ENCODE measurements around the gene GPR78.

GPR78 gene

DNA sequence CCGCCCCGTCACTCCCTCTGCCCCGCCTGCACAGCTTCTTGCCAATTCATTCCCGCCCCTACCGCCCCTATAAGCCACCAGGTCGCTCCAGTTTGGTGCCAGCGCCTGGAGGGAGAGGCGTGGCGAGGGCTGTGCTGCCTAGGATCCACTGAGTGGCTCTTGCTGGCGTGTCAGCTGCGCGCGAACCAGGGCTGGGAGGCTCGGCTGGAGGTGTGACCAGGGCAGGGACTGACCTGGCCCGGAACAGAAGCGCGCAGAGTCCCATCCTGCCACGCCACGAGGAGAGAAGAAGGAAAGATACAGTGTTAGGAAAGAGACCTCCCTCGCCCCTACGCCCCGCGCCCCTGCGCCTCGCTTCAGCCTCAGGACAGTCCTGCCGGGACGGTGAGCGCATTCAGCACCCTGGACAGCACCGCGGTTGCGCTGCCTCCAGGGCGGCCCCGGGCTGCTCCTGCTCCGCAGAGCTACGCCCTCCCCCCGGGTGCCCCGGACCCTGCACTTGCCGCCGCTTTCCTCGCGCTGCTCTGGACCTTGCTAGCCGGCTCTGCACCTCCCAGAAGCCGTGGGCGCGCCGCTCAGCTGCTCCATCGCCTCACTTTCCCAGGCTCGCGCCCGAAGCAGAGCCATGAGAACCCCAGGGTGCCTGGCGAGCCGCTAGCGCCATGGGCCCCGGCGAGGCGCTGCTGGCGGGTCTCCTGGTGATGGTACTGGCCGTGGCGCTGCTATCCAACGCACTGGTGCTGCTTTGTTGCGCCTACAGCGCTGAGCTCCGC, at the start of gene GPR78:
Gene GPR78, plus strand, starts transcription at position 72 of the 773 bp plus-strand sequence. Its CDS starts 591 bp downstream, at position 663.
- peak in 1 of 2 donors; percentile 26 for DNase-seq (ENCODE audit: low read depth in 2 of 2)

DNA sequence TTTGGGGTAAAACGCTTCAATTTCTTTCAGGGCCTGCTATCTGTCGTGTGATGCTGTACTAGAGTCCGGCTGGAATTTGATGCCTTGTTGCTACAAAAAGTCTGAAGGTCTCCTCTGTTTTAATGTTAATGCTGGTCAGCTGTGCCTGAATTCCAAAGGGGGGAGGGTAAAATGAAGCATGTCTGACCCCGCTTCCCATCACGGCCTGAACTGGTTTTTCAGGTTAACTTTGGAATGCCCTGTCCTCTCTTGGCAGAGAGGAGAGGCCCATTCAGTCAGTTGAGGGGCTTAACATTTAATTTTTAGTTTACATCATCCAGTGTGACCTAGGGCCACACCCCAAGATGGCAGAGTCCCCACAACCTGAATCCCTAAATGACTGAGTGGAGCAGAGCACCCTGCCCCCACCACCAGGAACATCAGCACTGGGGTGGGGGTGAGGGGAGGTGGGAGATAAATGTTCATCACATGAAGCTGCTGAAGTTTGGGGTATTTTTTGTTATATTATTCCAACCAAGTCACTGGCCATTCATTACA, 47.9 kb upstream of the GPR78 start:
- DNase-seq (ENCODE audit: low read depth in 2 of 2), result no peak

GRCh38 chr4:8533274-8533865, 46.8 kb upstream of the GPR78 start:
- no peak for DNase-seq (ENCODE audit: low read depth in 2 of 2)

- DNase-seq (ENCODE audit: low read depth in 2 of 2), result no peak
These were observed 46.1 kb upstream of the GPR78 start for GRCh38 chr4:8534129-8534528.

DNA sequence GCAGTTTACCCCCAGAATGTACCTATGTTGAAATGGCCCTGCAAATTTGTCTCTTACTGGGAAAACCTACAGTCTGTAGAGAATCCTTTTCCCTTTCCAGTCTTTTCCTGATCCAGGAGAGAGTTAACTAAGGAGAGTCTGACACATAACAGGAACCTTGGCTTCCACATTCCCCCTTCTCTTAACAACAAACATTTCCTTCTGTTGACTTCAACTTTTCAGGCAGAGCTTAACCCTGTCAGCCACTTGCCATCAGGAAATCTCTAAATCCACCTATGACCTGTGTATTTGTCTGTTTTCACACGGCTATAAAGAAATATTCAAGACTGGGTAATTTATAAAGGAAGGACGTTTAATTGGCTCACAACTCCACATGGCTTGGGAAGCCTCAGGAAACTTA, 45.6 kb upstream of the GPR78 start:
- no peak for DNase-seq (ENCODE audit: low read depth in 2 of 2)

DNA sequence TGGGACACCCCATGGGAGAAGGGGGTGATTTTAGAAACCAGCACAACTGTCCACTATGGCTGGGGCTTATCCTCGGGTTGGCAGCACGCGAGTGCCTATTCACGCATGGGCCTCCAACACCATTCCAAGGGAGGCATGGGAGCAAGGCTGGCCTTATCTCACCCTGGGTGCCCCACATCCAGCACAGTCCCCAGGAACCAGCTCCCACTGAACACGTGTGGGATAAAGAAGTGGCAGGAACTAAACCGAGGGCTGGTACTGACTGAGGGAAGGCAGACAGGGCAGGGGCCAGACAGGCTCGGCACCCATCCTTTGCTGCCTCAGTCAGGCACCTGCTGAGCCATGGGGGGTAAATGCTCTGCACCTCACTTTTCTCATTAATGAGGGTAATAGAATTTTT, 43.7 kb upstream of the GPR78 start:
- DNase-seq (ENCODE audit: low read depth in 2 of 2), result no peak

DNA sequence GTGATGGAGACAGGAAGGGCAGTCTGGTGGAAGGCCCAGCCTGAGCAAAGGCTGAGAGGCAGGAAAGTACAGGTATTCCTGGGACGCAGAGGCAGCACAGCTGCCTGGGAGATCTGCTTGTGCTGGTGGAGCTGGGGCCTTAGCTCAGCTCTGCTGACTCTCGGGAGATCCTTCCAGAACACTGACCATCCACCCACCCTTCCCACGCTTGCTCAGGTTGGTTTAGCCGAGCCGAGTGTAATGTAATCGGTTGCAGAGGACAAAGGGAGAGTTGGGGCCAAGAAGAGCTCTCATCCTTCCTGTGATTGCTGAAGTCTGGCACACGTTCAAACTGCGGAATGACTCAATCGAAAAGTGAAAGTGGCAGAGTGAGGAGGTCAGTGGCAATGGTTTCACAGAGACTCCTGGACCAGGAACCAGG, 43.1 kb upstream of the GPR78 start:
- no peak for DNase-seq (ENCODE audit: low read depth in 2 of 2)

- DNase-seq (ENCODE audit: low read depth in 2 of 2), result no peak
These were observed 42.0 kb upstream of the GPR78 start for GRCh38 chr4:8538076-8538702.

DNA sequence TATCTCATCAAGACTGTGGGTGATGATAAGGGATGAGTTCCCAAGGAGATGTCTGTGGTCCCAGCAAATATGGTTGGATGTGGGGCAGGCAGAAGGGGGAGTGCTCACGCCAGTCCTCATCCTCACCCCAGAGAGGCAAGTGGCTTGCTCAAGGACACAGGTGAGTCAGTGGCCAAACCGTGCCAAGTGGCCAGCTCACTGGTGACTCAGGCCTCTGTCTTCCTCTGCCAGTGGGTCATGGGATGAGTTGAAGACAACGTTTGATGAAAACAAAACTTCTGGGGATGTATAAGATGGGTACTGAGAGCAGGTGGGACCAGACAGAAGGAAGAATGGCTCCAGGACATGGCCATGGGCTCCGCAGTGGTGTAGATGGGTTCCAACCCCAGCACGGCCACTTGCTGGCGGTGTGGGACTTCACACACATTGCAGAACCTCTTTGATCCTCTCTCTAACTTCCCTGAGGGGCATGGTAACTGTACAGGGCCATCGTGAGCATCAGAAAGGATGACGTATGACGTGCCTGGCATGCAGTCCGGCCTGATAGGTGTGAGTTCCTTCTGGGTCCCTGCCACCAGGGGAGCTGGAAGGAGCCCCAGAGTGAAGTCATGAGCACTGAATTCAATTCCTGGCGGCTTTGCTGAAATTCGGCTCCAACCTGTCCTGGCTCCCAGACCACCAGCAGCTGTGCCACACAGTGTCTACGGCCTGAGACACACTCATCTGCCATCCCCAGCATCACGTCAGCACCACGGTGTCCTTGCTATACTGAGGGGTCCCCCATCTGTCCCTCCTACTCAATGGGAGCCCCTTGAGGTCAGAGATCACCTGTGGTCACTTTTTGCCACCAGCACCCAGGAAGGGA, 41.3 kb upstream of the GPR78 start:
- DNase-seq (ENCODE audit: low read depth in 2 of 2), result no peak

DNA sequence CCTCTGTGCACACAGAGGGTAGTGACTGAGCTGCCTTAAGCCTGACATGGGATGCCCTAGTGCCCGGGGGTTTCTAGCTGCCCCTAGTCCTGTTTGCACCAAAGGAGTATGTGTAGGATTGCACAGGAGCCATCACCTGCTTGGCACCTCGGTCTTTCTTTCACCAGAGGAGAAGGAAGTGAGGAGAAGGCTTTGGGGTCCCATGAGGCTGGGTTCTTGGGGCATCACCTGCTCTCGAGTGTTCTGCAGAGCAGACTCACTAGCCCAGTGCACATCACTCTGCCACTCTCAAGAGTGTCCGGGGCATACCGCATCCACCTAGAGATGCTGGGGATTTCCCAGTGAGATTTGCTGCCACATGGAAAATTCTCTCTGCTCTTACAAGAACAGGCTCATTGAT, 40.5 kb upstream of the GPR78 start:
- DNase-seq (ENCODE audit: low read depth in 2 of 2), result no peak

- peak; percentile 1 to 23 for DNase-seq (ENCODE audit: low read depth in 2 of 2)
These were observed 40.1 kb upstream of the GPR78 start for GRCh38 chr4:8540072-8540471.

- no peak for DNase-seq (ENCODE audit: low read depth in 2 of 2)
These were observed 39.6 kb upstream of the GPR78 start for GRCh38 chr4:8540586-8540985.

GRCh38 chr4:8540991-8541390, 39.2 kb upstream of the GPR78 start:
- DNase-seq (ENCODE audit: low read depth in 2 of 2), result no peak

DNA sequence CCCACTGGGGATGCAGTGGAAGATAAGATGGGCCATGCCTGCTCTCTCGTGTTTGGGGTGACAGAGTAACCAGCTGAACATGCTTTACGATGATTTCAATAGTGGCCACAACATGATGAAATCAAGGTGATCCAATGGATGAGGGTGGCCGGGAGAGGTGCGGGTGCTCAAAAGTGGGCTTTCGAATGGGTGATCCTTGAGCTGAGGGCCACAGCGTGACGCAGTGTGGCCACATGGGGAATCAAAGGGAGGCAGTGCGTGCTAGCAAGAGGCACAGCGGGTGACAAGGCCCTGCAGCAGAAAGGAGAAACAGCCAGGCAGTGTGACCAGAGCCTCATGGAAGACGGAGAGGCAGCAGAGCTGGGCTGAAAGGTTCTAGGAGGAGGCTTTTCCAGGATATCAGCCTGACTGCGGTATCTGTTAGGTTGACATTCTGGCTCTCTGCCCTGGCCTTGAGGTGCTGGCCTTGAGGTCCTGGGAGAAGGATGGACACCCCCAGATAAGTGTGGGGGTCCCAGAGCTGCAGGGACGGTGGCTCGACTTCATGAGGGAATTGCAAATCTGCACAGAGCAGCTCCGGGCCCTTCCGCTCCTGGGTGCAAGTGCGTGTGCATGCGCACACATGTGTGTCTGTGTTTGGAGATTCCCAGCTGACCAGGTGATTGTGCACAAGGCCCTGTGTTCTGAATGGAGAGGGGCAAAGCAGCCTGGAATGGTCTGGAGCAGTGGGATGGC, 38.0 kb upstream of the GPR78 start:
- no peak for DNase-seq (ENCODE audit: low read depth in 2 of 2)

DNA sequence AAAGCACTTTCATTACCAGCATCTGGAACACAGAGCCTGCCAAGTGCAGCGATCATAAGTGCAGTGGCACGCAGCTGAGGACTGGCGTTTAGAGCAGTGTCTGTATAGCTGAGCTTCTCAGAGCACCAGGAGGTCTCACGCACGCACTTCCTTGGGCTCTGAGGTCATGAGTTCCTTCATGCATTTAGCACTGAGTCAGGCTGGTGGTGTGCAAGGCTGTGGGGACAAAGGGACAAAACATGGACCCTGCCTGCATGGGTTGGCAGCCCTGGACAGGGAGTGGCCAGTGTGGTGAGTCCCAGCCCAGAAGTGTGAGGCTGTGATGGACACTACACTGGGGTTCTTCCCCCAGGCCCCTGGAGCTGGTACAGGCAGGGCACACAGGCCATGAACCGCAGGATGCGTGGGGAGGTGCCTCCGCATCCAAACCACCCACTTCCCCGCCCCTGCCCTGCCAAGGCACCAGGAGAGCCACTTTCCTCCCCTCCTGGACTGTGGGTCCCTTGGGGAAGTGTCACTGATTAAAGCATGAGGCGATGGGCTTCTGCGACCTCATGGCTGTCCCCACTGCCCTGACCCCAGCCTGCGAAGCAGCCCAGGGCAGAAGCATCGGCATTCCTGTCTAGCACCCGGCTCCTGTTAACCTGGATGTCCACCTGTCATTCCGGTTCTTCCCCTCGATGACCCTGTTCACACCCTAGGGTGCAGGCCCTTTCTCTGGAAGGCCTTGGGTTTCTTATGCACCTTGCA, 37.2 kb upstream of the GPR78 start:
- no peak for DNase-seq (ENCODE audit: low read depth in 2 of 2)

- no peak for DNase-seq (ENCODE audit: low read depth in 2 of 2)
These were observed 36.6 kb upstream of the GPR78 start for GRCh38 chr4:8543623-8544022.

DNA sequence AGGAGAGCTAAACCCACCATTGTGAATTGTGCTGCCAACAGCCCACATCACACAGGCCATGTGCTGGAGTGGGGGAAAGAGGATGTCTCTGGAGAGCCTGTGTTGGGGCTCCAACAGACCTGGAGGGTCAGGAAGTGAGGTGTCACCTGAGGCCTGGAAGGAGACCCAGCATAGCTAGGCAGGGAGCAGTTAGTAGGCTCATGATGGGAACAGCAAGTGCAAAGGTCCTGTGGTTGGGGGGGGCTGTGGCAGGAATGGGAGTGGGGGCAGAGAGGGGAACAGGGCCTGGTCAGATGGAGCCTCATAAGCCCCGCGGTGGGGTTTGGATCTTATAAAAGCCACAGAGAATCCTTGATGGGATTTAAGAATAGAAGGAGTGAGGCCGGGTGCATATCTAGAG, 35.9 kb upstream of the GPR78 start:
- no peak for DNase-seq (ENCODE audit: low read depth in 2 of 2)

- no peak for DNase-seq (ENCODE audit: low read depth in 2 of 2)
These were observed 35.3 kb upstream of the GPR78 start for GRCh38 chr4:8544741-8545438.

DNA sequence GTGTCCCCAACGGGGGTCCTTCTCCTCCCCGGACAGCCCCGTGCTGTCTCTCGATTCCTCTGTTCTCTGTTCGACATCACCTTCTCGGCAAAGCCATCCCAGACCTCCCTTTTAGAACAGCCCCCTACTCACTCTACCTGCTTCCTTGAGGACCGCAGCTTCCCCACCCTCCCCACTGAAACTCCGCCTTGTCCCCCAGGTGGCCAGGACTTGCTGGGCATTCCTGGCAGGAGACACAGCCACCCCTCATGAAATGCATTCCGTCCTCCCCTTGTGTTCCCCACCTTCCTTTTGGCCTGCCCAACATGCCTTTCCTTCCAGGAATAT, 34.8 kb upstream of the GPR78 start:
- no peak for DNase-seq (ENCODE audit: low read depth in 2 of 2)

DNA sequence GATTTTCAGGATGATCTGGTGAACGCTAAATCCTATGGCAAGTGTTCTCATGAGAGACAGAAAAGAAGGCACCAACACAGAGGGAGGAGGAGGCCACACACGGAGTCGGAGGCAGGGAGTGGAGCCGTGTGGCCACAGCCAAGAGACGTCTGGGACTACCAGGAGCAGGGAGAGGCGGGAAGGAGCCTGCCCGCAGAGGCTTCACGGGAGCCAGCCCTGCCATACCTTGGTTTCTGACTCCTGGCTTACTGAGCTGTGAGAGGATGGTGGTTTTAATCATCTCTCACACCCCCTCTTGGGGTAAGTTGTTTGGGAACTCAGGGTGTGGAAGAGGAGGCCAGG, 33.5 kb upstream of the GPR78 start:
- DNase-seq (ENCODE audit: low read depth in 2 of 2), result no peak

All from stimulated activated CD4-positive, alpha-beta T cell treated with anti-CD3 and anti-CD28 coated beads, Interleukin-1b, Interleukin-23, amount 100 ng/mL, for 4 hours (primary cell).